ENCODE data around the gene PDCD1. TPM values are rescaled to one million over a fixed set of nuclear protein-coding genes. Genes with fewer than 3 reads are reported as not detected.

Gene PDCD1
- polyA plus RNA-seq, 1 donor (not counting 4 experiments of a cell fraction or from before 2014, with no cell fraction given), result not detected

DNA sequence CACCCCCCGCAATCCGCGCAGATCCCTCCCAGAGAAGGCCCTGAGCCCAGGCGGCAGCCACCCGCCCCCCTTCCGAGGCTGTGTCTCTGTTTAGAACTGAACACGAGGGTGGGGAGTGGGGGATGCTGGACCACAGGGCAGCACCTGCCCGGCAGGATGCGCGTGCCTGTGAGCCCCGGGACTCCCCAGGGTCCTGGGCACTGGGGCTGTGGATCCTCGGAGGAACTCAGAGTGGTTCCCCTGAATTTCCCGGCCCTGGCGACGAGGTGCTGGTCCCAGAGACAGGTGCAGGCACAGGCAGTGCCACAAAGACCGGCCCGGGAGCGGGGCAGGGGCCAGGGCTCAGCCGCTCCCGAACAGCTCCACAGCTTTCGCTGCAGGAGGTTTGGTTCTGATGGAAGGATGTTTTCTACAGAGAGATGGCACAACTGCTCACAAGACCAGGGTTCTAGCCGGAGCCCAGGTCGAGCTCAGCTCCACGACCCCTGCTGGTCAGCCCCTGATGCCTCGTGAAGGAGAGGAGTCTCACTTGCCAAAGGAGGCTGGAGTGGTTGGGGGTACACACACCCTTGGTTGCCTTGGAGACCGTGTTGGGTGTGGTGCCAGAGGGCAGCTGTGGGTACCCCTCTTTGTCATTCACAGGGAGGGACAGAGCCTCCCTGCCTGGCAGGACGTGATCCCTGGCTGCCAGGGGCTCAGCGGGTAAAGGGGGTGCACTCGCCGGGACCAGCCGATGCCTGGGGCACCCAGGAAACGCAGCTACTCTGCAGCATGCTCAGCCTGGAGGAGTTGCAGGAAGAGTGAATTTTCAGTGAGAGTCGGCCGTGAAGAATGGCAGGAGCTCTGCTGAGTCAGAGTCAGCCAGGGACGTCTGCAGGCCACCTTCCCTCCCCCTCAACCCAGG lies 54.1 kb downstream of the PDCD1 start:
- H3K36me3 ChIP-seq (ENCODE audit: control insufficient read depth in 2 of 2, extremely low read depth in 1 of 2, insufficient read depth in 2 of 2, low read length in 2 of 2), result no peaks in the 10 kb centered on the region

GRCh38 chr2:241803387-241804325 lies 55.0 kb downstream of the PDCD1 start:
- Histone ChIP-seq H3K36me3 (ENCODE audit: control insufficient read depth in 2 of 2, extremely low read depth in 1 of 2, insufficient read depth in 2 of 2, low read length in 2 of 2) (no peaks in the 10 kb centered on the region), H2AFZ (ENCODE audit: control insufficient read depth, low read length) (peak overlapping the region; percentile 86), H3K9ac (ENCODE audit: control insufficient read depth, extremely low read depth, insufficient read depth, low read length) (no peak overlapping the region), H4K20me1 (ENCODE audit: control insufficient read depth, extremely low read depth, insufficient read depth, low read length) (no peaks in the 10 kb centered on the region), H3K27ac (ENCODE audit: control insufficient read depth, insufficient read depth, low read length) (no peak overlapping the region), H3K9me1 (ENCODE audit: control insufficient read depth, extremely low read depth, insufficient read depth, low read length) (no peaks in the 10 kb centered on the region), H3K79me2 (ENCODE audit: control insufficient read depth, insufficient read depth, low read length) (no peaks in the 10 kb centered on the region), H3K4me3 (ENCODE audit: control insufficient read depth in 2 of 3, extremely low read depth in 1 of 3, insufficient read depth in 2 of 3, low read depth in 1 of 3, low read length in 3 of 3) (peak overlapping the region; percentile 40 to 66 (median 46)), H3K27me3 (ENCODE audit: control insufficient read depth, extremely low read depth, insufficient read depth, low read length) (peaks cover 20% of the 10 kb centered on the region), H3K4me1 (ENCODE audit: control insufficient read depth, extremely low read depth, insufficient read depth, low read length) (no peaks in the 10 kb centered on the region), H3K4me2 (ENCODE audit: control insufficient read depth, extremely low read depth, insufficient read depth, low read depth, low read length) (peak overlapping the region; percentile 76), H3K9me3 (ENCODE audit: control insufficient read depth, low read depth, low read length) (no peaks in the 10 kb centered on the region)
- TF ChIP-seq, protein P1, sequence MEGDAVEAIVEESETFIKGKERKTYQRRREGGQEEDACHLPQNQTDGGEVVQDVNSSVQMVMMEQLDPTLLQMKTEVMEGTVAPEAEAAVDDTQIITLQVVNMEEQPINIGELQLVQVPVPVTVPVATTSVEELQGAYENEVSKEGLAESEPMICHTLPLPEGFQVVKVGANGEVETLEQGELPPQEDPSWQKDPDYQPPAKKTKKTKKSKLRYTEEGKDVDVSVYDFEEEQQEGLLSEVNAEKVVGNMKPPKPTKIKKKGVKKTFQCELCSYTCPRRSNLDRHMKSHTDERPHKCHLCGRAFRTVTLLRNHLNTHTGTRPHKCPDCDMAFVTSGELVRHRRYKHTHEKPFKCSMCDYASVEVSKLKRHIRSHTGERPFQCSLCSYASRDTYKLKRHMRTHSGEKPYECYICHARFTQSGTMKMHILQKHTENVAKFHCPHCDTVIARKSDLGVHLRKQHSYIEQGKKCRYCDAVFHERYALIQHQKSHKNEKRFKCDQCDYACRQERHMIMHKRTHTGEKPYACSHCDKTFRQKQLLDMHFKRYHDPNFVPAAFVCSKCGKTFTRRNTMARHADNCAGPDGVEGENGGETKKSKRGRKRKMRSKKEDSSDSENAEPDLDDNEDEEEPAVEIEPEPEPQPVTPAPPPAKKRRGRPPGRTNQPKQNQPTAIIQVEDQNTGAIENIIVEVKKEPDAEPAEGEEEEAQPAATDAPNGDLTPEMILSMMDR (optimal IDR thresholded peaks at IDR 0.05 in 1 of 3, IDR thresholded peaks at IDR 0.05 in 1 of 3, conservative IDR thresholded peaks at IDR 0.05 in 1 of 3; ENCODE audit: extremely low read depth in 1 of 3, insufficient read depth in 2 of 3, low read length in 3 of 3), result no peak
- TF ChIP-seq EZH2 (IDR thresholded peaks at IDR 0.05; ENCODE audit: low read length), result no peak
- DNase-seq (ENCODE audit: low read depth, low spot score) (no peak), FAIRE-seq (no peak)
- dilution Hi-C loops (cut with MboI; ENCODE audit: extremely low pct_ligation_motif_present, low sequenced_read_pairs), result no loop called here

More for the DNA sequence above, 54.1 kb downstream of the PDCD1 start:
- no peaks in the 10 kb centered on the region for H3K79me2 ChIP-seq (ENCODE audit: control insufficient read depth, insufficient read depth, low read length)
- no peak for FAIRE-seq
- peaks cover 20% of the 10 kb centered on the region for H3K27me3 ChIP-seq (ENCODE audit: control insufficient read depth, extremely low read depth, insufficient read depth, low read length)
- H4K20me1 ChIP-seq (ENCODE audit: control insufficient read depth, extremely low read depth, insufficient read depth, low read length), result no peaks in the 10 kb centered on the region
- no peaks in the 10 kb centered on the region for H3K9me1 ChIP-seq (ENCODE audit: control insufficient read depth, extremely low read depth, insufficient read depth, low read length)
- peak overlapping the region; percentile 76 for H3K4me2 ChIP-seq (ENCODE audit: control insufficient read depth, extremely low read depth, insufficient read depth, low read depth, low read length)
- H3K9me3 ChIP-seq (ENCODE audit: control insufficient read depth, low read depth, low read length), result no peaks in the 10 kb centered on the region
- DNase-seq (ENCODE audit: low read depth, low spot score), result no peak
- peak overlapping the region in 1 of 3 experiments; percentile 43 for H3K4me3 ChIP-seq (ENCODE audit: control insufficient read depth in 2 of 3, extremely low read depth in 1 of 3, insufficient read depth in 2 of 3, low read depth in 1 of 3, low read length in 3 of 3)
- peak; percentile 51 for TF ChIP-seq EZH2 (IDR thresholded peaks at IDR 0.05; ENCODE audit: low read length)
- TF ChIP-seq, protein P1 (optimal IDR thresholded peaks at IDR 0.05 in 1 of 3, IDR thresholded peaks at IDR 0.05 in 1 of 3, conservative IDR thresholded peaks at IDR 0.05 in 1 of 3; ENCODE audit: extremely low read depth in 1 of 3, insufficient read depth in 2 of 3, low read length in 3 of 3), result no peak
- H3K4me1 ChIP-seq (ENCODE audit: control insufficient read depth, extremely low read depth, insufficient read depth, low read length), result no peaks in the 10 kb centered on the region
- no peak overlapping the region for H3K9ac ChIP-seq (ENCODE audit: control insufficient read depth, extremely low read depth, insufficient read depth, low read length)
- no peak overlapping the region for H3K27ac ChIP-seq (ENCODE audit: control insufficient read depth, insufficient read depth, low read length)
- H2AFZ ChIP-seq (ENCODE audit: control insufficient read depth, low read length), result no peak overlapping the region
- dilution Hi-C loops (cut with MboI; ENCODE audit: extremely low pct_ligation_motif_present, low sequenced_read_pairs), result no loop called here

All from keratinocyte (primary cell).